Fibroblast of the aortic adventitia (primary cell): ENCODE data around the gene MGA. TPM values are rescaled to one million over a fixed set of nuclear protein-coding genes. Genes with fewer than 3 reads are reported as not detected.
A peak's percentile ranks its signal among the peaks of the same experiment; 100 is the strongest.

ENCODE experiments used
- DNase-seq: peaks from one replicate; pipeline ENCODE4 v3.0.0-alpha.2; 2010; ENCODE audit warnings: low read depth
- H3K4me3 ChIP-seq: 2 replicates; pipeline ENCODE4 v1.5.1; 2011; ENCODE audit warnings: low read depth, mild to moderate bottlenecking, control low read depth, low read length, moderate library complexity
- CTCF ChIP-seq: IDR thresholded peaks from 2 replicates; pipeline ENCODE4 v1.5.1; 2011; ENCODE audit warnings: mild to moderate bottlenecking, low read length, control low read depth, inconsistent platforms; ENCODE audit not compliant: insufficient read depth
- total RNA-seq: library from RNA; depleted of rRNA; stranded (reverse); fragments of >200 nt; gene quantifications from 2 replicates; pipeline ENCODE4 v1.2.3, GENCODE V29; 2012; ENCODE audit warnings: low replicate concordance

The MGA gene
- total RNA-seq, 1 donor, result 49.2 TPM

- no peak for DNase-seq
- H3K4me3 ChIP-seq, result no peak overlapping the region
- TF ChIP-seq CTCF, result no peak
These were observed 9.5 kb downstream of the MGA start for GRCh38 chr15:41669701-41670100.

DNA sequence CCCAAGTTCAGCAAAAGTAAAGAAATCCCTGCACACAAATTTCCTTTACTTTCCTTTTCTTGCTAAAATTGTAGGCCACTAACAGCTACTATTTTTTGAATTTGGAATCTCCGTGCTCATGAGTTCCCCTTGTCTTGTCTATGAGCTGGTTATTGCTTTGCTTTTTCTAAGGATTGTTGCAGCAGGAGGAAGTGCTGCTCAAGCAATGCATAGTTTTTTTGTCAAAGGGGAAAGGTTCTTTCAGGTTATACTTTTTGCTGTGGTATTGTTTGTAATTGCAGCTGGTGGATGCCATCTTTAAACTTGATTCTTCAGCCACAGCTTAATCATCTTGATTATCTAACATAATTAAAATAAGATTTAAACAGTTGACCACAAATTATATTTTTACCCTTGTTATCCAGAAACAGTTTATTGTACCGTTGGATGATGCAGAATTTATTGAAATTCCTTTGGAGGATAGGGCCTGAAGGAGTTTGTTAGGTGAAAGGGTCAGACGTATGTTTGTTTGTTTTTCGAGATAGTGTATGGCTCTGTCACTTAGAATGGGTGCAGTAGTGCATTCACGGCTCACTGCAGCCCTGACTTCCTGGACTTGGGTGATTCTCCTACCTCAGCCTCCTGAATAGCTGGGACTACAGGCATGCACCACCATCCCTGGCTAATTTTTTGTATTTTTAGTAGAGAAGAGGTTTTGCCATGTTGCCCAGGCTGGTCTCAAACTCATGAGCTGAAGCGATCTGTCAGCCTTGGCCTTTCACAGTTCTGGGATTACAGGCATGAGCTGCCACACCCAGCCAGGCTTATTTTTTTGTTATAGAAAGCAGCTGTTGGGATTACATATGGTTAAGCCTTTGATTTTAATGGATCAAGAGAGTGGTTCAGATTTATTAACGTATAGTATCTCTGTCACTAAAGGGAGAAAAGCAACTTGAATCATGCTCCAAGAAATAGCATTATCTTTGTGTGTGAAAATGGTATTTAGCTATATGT lies 11.7 kb downstream of the MGA start:
- no peak for TF ChIP-seq CTCF
- H3K4me3 ChIP-seq, result no peak overlapping the region
- DNase-seq, result no peak

GRCh38 chr15:41675337-41675736 lies 15.1 kb downstream of the MGA start:
- DNase-seq, result no peak
- no peak overlapping the region for H3K4me3 ChIP-seq
- no peak for TF ChIP-seq CTCF

- DNase-seq, result no peak
- no peak for TF ChIP-seq CTCF
- H3K4me3 ChIP-seq, result no peak overlapping the region
These were observed 18.5 kb downstream of the MGA start for GRCh38 chr15:41678742-41679141.

GRCh38 chr15:41683955-41684354 lies 23.8 kb downstream of the MGA start:
- H3K4me3 ChIP-seq, result no peak overlapping the region
- TF ChIP-seq CTCF, result no peak
- DNase-seq, result no peak

- TF ChIP-seq CTCF, result no peak
- DNase-seq, result peak; percentile 50
- no peak overlapping the region for H3K4me3 ChIP-seq
These were observed 28.5 kb downstream of the MGA start for GRCh38 chr15:41688671-41689070.

DNA sequence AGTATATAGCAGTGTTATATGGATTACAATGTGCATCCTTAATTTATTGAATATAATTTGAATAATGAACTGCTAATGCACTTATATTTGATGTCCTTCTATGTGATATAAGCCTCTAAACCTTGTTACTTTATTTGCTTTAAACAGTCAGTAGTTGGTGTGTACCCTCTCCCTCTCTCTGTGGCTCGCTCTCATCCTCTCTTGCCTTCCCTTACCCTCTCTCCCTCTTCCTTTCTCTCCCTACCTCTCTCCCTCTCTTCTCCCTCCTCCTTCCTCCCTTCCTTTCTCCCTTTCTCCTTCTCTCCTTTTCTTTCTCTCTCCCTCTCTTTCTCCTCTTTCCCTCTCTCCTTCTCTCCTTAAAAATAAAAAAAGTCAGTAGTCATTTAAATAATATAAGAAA lies 28.9 kb downstream of the MGA start:
- no peak overlapping the region for H3K4me3 ChIP-seq
- DNase-seq, result no peak
- no peak for TF ChIP-seq CTCF
